HG03039 (cell line): ENCODE results near the gene FAM117B.
A peak's percentile ranks its signal among the peaks of the same experiment; 100 is the strongest.
"Not testable (repeated sequence)": the region's sequence is repeated elsewhere in the genome, so short reads cannot be mapped to it uniquely, and the experiment has no call there.

Experiments used
- ATAC-seq: cut with Tn5 transposase; IDR thresholded peaks from one replicate; pipeline ENCODE4 v1.9.1; 2021; ENCODE audit warnings: mild to moderate bottlenecking, moderate library complexity; ENCODE audit not compliant: unreplicated experiment

FAM117B gene

DNA sequence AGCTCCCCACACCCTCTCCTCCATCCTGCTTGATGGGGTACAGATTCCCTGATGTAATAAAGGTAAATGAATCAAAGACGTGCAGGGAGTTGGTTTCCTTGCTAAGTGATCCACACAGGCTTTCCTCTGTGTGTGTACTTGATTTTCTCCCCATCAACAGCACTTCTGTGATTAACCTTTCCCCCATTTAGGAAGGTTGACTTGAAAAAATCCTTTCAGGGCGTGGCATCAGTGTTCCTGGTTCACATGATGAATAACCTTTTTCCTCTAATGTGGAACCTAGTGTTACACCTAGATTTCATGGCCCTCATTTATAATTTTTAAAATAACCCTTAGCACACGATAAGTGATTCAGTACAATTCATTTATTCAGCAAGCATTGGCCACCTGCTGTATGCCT is 121.8 kb downstream of the FAM117B start:
- ATAC-seq = no peak

DNA sequence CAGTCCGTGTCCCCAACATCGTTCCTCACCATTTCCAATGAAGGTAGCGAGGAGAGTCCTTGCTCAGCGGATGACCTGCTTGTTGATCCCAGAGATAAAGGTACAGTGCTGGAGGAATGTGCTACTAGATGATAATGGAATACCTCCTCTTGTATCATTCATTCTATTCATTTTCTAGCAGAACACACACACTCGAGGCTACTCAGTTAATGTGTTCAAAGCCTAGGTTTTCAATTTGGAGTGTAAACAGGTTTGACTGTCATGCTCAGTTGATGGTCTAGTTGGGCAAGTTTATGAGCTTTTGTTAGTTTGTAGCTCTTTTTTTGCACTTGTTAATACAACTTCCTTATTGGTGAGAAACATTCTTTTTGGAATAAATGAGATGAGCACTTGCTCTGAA is 122.6 kb downstream of the FAM117B start:
- ATAC-seq = no peak

DNA sequence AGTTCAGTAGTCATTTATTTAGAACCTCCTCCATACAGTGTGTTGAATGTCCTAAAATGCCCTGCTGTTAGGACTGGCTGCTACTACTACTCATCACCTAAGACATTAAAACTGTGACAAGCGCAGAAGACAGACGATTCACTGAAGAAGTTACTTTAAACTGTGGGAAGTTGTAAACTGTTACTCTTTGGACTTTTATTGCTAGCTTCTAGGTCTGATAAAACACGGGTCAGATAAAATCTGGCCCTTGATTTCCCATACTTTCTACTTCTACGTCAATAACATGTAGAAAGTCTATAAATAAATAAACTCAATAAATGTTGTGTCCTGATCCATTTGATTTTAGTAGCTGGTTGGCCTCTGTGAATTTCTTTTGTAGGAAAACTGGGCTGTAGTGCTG is 123.4 kb downstream of the FAM117B start:
- ATAC-seq = no peak

DNA sequence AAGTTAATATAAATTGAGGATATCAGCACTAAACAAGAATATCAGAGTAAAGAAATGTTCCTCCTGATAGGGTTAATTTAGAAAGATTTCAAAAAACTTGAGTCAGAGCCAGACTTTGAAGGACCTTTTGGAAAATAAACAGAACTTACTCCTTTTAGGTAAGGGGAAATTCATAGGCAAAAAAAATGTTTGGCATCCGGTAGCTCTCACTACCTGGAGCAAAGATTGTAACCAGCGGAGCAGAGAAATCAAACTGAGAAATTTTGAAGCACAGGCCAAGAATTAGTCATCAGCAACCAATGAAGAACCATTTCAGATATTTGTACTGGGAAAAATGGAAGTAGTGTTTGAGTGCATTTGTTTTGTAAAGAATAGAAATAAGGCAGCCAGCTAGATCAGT is 123.8 kb downstream of the FAM117B start:
- no peak for ATAC-seq

DNA sequence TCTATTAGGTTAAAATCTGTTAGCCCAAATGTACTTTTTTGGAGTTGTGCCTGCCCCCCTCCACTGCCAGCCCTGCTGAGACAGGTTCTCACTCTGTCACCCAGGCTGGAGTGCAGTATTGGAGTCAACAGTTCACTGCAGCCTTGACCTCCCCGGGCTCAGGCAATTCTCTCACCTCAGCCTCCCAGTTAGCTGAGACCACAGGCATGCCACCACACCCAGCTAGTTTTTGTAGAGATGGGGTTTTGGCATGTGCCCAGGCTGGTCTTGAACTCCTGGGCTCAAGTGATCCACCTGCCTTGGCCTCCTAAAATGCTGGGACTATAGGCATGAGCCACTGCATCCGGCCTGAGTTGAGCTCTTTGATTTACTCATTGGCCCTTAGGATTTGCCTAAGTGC is 126.1 kb downstream of the FAM117B start:
- no peak for ATAC-seq

DNA sequence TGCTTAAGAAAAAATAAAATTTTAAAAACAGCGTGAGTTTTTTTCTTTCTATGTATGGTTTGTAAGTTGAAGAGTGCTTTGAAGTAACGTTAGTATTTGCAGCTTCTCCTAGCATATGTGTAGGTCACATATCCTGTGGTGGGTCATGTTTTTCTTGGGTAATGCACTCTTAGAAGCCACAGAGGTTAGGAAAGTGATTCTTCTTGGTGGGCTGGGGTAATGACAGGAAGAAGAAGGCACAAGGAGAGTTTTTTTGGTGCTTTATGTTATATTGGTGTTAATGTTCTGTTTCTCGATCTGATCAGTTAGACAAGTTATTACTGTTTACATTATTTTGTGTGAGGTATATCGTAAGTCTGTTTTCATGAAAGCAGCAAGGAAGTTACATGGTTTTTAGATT is 127.8 kb downstream of the FAM117B start:
- no peak for ATAC-seq

DNA sequence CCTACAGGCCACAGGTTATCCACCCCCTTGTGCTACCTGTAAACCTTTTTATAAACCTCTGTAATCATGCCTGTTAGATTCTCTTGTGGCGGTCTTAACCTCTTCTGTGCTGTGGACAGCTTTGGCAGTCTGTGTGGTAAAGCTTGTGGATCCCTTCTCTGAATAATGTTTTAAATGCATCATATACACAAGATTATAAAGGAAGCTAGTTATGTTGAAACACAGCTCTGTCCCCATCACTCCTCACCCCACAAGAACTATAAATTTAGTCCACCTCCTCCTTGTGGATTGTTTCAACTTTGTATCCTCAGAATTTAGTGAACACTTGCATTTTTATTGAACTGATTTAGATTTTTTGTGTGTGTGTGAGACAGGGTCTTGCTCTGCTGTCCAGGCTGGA is 129.1 kb downstream of the FAM117B start:
- no peak for ATAC-seq

DNA sequence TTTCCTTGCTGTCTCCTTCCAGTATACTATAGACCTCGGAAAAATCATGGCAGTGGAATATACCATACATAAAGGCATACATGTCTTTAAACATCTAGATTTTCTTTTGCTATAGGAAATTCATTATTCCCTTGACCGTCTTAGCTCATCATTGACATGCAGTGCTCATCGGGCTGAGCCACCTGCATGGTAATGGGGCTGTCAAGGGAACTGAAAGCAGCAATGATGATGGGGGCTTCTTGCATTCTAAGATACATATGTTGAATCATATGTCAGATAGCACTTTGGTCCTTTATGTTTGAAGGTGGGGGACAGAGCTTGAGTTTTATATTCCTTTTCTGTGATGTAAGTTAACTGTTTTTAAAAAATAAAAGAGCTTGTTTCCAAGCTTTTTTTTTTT is 130.2 kb downstream of the FAM117B start:
- ATAC-seq = no peak

DNA sequence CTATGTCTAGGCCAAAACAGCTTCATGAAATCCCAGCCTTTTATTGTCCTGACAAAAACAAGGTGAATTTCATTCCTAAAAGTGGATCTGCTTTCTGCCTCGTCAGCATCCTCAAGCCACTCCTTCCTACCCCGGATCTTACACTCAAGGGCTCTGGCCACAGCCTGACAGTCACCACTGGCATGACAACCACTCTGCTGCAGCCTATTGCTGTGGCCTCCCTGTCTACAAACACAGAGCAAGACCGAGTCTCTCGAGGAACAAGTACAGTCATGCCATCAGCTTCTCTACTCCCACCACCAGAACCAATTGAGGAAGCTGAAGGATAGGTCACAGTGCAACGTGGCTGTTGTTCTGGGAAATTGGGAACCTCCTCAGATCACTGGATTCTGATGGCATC is 130.7 kb downstream of the FAM117B start:
- no peak for ATAC-seq

DNA sequence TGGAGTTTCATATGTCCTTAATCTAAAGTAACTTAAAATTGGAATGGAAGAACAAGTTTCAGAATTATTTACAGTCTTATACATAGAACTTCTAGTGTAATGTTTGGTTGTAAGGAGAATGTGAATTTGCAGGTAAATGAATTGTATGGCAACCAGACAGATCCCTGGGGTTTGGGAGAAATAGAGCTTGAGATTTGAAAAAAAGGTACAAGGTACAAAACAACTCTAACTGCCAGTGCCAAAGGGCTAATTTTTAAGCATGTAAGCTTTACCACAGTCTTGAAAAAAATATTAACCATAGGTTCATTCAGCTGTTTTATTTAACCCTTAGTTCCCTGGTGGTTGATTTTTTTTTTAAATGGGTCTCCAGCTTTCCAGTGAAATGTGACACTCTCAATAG is 133.5 kb downstream of the FAM117B start:
- ATAC-seq = no peak

DNA sequence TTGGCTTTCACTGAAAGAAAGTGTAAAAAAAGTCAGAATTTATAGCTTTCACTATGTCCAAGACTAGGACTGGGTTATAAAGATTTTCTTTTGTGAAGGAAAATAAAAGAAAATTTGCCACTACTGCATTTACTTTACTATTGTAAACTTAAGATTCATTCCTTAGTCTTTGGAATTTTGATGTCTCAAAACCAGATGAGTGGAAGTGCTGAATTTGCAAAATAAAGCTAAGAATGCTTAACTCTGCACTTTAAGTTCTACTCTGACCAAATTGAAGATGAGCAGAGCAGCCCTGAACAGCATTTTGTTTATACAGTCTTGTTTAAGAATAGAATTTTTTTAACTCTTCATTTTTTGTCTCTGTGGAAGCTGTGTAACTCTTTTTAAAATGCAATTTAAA is 134.4 kb downstream of the FAM117B start:
- no peak for ATAC-seq

DNA sequence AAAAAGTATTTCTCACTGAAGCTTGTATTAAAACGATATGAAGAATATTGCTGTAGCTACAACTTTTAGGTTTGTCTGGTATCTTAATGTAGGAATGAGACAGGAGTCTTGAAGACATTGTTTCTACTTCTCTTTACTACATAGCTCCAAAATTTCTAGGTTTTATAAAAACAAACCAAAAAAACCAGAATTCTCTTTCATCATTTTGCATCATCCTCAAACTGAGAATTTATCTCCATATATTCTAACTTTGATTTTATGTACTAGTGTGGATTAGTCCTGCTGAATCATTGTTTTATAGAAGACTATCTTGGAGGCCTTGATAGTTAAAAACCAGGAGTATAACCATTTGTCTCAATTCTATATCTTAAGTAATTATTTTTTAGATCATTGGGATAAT is 136.6 kb downstream of the FAM117B start:
- no peak for ATAC-seq

DNA sequence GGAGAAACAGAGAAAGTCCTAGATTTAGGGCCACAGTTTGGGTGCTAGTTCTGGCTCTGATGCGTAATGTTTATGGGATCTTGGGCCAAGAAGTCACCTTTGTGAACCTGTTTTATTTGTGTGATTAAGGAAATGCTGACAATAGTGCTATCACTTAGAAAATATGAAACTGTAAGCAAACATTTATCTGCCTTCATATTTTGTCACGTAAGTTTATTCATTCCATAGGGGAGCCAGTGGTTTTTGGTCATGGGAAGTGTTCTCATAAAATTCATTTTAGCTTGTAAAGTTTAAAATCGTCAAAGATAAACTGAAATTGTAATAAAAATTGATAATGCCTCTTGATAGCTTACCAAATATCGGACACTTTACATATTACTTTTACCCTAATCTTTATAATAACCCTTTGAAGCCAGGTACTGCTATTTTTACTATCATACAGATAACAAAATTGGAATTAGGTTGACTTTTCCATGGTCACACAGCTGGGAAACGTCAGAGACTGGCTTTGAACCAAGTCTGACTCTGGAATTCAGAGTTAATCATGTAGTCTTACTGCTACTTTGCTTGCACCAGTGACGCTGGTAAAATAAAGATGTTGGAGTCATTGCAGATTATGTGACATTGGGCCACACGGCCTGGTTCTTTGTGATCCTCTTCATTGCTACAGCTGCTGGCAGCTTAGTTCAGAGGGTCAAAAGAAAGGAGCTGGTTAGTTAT is 137.1 kb downstream of the FAM117B start:
- ATAC-seq = no peak

DNA sequence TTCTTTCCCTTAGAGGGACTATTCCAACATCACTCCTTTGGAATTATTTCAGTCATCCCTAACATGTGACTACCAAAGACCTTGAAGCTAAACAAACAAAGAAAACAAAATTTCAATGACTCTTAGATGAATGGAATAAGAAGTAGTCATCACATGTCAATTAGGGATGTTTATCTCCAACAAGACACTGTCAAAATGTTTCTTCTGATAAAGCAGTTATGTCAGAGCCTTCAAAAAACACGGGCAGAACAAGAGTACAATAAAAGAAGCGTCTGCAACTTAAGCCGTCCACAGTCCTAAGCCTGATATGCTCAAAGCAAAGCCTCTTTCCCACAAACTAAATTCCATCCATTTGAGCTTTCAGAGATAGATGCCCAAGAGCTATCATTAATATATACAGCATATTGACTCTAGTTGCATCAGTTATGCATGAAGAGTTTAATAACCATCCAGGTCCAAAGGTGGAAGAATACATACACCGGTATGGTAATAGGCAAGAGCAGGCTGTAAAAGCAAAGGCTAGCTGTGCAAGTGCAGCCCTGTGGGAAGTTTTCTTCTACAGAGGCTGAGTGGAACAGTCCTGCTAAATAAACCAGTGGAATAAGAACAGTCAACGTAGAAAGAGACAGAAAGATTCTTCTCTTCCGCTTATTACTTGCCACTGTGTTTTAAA is 138.7 kb downstream of the FAM117B start:
- ATAC-seq = no peak

DNA sequence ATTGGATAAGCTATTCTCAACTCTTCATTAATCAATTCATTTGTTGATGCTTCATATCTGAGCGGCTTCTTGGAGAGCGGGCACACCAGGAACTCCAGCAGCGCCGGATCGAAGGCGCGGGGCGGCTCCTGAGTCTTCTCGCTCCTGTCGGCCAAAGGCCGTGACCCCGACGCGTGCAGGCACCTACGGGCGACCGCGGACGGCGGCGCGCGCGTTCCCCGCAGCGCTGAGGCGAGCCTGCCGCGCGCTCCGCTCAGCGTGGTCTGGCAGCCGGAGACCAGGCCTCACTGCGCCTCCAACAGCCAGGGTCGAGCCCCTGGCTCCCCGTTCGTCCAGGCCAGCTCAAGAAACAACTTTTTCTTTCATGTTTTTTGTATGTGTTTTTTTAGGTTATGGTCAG is 139.3 kb downstream of the FAM117B start:
- ATAC-seq = no peak

DNA sequence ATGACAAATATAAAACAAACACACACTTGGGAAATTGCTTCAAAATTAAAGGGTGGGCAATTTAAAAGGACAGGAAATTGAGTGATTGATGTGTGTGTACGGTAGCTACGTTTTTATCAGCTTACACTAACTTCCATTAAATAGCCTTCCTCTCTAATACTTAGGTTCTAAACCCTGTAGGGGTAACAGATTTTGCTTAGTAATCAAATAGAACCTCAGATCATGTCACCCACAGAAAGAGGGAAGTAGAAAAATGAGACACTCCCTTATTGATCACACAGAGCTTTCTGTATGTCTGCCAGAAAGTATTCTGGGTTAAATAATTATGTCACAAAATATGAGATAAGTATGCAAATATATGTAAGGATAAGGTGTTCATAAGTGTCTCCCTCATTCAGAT is 143.4 kb downstream of the FAM117B start:
- no peak for ATAC-seq

DNA sequence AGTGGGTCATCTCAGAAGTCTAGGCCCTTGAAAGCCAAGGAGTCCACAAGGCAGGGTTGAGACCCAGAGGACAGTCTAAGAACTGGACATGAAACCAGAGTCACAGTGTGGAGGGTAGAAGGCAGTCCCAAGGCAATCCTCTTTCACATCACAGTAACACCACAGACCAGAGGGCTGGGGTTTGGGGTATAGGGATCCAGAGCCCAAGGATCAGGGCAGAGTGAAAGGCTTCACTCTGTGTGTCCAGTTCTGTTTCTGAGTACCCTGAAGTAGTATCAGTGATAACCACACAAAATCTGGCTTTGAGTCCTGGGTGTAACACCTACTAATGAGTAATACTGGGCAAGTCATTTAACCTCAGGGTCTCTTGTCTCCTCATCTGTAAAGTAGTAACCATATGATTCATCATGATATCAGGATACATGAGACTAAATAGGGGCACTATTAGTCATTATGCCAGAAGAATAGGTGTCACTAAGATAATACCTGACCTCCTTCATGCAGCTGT is 145.8 kb downstream of the FAM117B start:
- peak; percentile 97 for ATAC-seq

DNA sequence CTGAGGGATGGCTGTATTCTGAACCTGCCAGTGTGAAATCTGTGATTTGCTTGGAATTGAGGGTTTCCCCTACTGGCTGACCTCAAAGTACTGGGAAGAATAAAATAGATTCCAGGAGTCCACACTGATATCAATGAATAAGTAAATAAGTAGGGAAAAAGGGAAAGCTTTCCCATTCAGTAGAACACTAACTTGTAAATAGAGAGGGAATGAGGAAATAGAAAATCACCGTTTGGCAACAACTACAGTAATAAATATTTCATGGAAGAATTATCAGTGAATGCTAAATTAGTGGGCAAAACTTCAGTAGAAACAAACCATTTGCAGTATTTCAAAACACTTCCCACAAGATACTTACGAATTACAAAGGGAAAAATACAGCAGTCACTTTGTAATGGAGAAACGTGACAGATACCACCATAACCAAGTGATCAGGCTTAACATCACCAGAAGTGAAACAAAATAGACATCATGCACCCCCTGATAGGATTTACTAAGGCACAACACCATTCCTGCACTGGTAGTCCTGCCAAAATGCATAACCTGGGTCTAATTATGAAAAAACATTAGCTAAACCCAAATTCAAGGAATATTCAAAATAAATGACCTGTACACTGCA is 148.3 kb downstream of the FAM117B start:
- no peak for ATAC-seq

DNA sequence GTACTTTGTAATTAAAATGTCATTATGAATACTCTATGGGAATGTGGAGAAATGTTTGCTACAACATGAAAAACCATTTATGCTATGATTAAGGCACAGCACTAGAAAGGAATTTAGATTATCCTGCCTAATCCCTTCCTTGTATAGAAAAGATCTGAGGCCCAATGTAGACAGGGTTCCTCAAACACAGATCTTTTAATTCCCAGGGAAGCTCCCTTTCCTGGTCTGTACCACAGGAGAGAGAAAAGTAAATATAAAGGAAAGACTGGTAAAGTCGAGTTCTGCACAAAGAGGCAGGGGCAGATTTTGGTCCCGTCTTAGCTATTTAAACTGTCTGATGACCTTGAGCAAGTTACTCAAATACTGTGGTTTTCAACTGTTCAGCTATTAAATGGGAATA is 152.1 kb downstream of the FAM117B start:
- no peak for ATAC-seq

DNA sequence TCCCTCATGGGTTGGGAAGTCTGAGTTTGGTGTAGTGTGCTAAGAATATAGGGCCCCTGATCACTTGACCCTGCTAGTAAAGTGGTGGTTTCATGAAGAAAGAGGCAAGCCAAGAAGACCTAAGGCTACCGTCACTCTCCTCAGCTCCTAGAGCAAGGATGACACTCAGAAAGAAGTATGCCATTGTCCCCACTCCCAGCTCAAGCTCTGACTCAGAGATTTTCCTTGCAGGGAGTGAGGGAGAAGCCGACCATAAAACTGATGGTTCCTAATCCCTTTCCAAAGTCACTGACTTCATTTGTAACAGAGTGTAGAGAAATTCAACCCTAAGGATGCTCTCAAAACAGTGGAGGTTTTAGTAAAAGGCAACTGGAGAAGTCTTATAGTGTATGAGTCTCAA is 155.9 kb downstream of the FAM117B start:
- no peak for ATAC-seq

DNA sequence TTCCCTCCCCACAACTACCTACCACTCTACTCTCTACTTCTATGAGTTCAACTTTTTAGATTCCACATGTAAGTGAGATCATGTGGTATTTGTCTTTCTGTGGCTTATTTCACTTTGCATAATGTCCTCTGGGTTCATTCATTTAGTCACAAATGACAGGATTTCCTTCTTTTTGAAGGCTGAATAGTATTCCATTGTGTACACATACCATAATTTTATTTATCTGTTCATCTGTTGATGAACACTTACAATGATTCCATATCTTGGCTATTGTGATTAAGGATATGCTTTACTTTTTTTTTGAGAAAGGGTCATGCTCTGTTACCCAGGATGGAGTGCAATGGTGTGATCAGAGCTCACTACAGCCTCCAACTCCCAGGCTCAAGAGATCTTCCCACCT is 163.2 kb downstream of the FAM117B start:
- ATAC-seq = no peak

DNA sequence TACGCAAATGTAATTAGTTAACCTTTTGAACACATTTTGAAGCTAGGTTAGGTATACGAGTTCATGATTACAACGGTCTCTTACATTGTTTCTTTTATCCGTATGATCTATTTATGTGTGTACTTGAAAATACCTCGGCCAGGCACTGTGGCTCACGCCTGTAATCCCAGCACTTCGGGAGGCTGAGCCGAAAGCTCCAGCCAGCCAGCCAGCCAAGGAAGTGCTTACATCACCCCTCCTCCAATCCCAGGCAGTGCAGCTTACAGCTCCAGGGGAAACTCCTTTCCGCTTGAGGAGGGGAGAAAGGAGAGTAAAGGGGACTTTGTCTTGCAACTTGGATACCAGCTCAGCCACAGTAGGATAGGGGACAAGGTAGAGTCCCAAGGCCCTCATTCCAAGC is 171.1 kb downstream of the FAM117B start:
- not testable (repeated sequence) for ATAC-seq
